ENCODE data around the gene ANKDD1A.

ANKDD1A gene

DNA sequence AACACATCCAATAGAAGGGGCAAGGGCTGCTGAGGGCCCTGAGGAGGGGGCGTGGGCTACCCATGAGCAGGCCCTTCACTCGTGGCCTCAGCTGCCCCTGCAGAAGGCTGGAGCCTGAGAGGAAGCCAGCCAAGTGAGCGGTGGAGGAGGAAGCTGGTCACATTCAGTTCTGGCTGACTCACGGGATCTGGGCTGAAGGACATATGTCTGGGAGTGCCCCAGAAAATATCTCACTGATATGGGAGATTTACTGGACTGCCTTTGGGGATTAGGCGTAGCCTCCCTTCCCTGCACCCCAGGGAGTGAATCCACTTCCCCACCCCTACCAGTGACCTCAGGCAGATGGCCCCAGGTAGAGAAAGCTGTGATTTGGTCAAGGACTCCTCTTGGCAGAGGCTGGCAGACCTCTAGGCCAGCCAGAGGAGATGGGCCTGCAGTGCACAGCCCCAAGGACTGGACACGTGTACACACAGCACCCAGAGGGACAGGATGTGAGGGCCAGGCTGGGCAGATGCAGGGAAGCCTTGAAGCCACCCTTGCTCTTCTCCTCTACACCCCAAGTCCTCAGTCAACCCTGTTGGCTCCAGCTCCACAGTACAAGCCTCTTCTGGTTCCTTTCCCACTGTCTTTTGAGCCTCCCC is 14.2 kb upstream of the ANKDD1A start:
- no peak for FAIRE-seq
- TF ChIP-seq POLR2A (IDR thresholded peaks at IDR 0.05; ENCODE audit: low read depth, low read length) (no peak), POLR2AphosphoS5 (IDR thresholded peaks at IDR 0.05; ENCODE audit: low read depth, low read length) (no peak), TAF1 (IDR thresholded peaks at IDR 0.05; ENCODE audit: borderline replicate concordance, low read depth, low read length) (no peak)
- DNase-seq (ENCODE audit: insufficient read length) = no peak

DNA sequence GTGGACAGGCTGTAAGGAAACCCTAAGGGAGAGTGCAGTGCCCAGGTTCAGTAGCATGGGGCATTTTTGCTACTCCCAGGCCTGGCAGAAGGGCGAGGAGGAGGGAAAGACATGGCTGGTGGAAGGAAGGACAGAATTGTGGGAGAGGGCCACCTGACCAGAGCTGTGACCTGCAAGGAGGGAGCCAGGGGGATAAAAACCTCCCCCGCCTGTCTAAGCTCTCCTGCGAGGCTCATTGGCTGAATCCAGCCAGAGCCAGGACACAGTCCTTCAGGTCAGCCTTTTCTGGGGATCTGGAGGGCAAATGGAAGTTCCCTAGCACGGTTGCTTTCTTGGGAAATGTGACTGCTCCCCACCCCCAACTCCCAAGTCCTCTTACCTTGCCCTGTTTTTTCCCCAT is 13.3 kb upstream of the ANKDD1A start:
- DNase-seq (ENCODE audit: insufficient read length) (no peak), FAIRE-seq (no peak)
- TF ChIP-seq POLR2A (IDR thresholded peaks at IDR 0.05; ENCODE audit: low read depth, low read length) (no peak), POLR2AphosphoS5 (IDR thresholded peaks at IDR 0.05; ENCODE audit: low read depth, low read length) (no peak), TAF1 (IDR thresholded peaks at IDR 0.05; ENCODE audit: borderline replicate concordance, low read depth, low read length) (no peak)

DNA sequence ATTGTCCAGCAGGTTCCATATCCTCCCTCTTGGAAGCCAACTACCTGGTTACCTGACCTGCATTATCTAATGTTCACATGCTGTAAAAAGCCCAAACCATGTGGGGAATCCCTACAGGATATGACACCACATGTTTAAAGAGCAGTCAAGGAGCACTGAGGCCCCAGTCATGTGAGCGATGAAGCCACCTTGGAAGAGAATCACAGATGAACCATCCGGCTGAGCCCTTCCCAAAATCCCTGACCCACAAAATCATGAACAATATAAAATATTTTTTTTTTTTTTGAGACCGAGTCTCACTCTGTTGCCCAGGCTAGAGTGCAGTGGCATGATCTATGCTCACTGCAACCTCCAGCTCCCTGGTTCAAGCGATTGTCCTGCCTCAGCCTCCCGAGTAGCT is 10.6 kb upstream of the ANKDD1A start:
- DNase-seq (ENCODE audit: insufficient read length) (no peak), FAIRE-seq (no peak)
- TF ChIP-seq POLR2AphosphoS5 (IDR thresholded peaks at IDR 0.05; ENCODE audit: low read depth, low read length) (no peak), POLR2A (IDR thresholded peaks at IDR 0.05; ENCODE audit: low read depth, low read length) (no peak), TAF1 (IDR thresholded peaks at IDR 0.05; ENCODE audit: borderline replicate concordance, low read depth, low read length) (no peak)

DNA sequence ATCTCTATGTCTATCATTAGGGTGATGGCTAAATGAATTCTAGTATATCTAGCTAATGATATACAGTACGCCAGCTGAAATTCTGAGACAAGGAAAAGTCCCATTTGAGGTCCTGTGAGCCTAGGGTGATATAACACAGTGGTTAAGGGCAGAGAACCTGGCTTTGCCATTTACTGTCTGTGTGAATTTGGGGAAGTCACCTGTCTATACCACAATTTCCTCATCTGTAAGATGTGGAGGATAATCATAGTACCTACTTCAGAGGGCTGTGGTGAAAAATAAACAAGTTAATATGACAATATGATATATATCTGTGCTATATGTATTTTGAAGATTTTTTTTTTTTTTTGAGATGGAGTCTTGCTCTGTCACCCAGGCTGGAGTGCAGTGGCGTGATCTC is 9.8 kb upstream of the ANKDD1A start:
- DNase-seq (ENCODE audit: insufficient read length) (no peak), FAIRE-seq (no peak)
- TF ChIP-seq TAF1 (IDR thresholded peaks at IDR 0.05; ENCODE audit: borderline replicate concordance, low read depth, low read length) (no peak), POLR2AphosphoS5 (IDR thresholded peaks at IDR 0.05; ENCODE audit: low read depth, low read length) (no peak), POLR2A (IDR thresholded peaks at IDR 0.05; ENCODE audit: low read depth, low read length) (no peak)

DNA sequence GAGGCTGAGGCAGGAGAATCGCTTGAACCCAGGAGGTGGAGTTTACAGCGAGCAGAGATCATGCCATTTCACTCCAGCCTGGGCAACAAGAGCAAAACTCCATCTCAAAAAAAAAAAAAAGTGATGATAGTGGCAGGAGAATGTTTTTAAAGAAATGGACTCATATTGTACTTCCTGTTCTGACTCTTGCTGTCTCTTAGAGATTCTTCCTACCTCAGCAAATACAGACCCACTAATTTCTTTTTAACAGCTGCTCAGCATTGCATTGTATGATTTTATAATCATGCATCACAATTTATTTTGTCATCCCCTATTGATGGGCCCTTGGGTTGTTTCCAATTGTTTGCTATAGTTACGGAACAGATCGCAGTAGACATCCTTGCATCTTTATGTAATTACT is 8.8 kb upstream of the ANKDD1A start:
- no peak for TF ChIP-seq POLR2AphosphoS5 (IDR thresholded peaks at IDR 0.05; ENCODE audit: low read depth, low read length)
- TF ChIP-seq POLR2A (IDR thresholded peaks at IDR 0.05; ENCODE audit: low read depth, low read length) = no peak
- TF ChIP-seq TAF1 (IDR thresholded peaks at IDR 0.05; ENCODE audit: borderline replicate concordance, low read depth, low read length) = no peak
- DNase-seq (ENCODE audit: insufficient read length) = no peak
- FAIRE-seq = no peak

DNA sequence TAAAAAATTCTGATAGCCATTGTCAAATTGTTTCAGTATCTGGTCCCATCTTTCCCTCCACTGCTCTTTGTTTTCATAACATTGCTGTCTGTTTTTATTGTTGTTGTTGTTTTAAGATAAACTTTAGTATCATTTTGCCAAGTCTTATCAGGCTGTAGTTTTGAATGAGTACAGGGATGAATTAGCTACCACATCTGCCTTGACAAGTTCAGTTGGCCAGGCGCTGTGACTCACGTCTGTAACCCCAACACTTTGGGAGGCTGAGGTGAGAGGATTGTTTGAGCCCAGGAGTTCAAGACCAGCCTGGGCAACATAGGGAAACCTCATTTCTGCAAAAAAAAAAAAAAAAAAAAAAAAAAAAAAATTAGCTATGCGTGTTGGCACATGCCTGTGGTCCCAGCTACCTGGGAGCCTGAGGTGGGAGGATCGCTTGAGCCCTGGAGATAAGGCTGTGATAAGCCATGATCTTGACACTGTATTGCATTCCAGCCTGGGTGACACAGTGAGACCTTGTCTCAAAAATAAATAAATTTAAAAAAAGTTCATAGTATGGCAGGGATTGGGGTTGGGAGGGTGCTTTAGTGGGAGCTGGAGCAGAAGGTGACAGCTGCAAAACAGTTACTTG is 8.3 kb upstream of the ANKDD1A start:
- DNase-seq (ENCODE audit: insufficient read length) (no peak), FAIRE-seq (peak; percentile 30)
- TF ChIP-seq POLR2AphosphoS5 (IDR thresholded peaks at IDR 0.05; ENCODE audit: low read depth, low read length) (no peak), POLR2A (IDR thresholded peaks at IDR 0.05; ENCODE audit: low read depth, low read length) (no peak), TAF1 (IDR thresholded peaks at IDR 0.05; ENCODE audit: borderline replicate concordance, low read depth, low read length) (no peak)

DNA sequence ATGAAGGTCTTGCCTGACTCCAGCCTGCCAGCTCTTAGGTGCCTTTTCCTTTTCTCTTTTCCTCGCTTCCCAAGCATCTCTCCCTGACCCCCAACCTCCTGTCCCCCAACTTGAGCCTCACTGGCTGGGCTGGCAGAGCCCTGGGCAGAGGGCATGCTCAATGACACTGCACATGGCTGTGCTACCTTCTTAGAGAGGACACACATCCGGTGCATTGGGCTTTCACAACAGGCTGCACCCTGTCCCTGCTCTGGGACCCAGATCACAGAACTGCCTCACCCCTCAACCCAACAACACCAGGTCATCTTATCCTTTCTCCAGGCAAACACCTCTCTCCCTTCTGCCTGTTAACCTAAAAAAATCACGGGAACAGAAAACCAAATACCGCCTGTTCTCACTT is 7.5 kb upstream of the ANKDD1A start:
- no peak for FAIRE-seq
- no peak for TF ChIP-seq POLR2A (IDR thresholded peaks at IDR 0.05; ENCODE audit: low read depth, low read length)
- no peak for DNase-seq (ENCODE audit: insufficient read length)

DNA sequence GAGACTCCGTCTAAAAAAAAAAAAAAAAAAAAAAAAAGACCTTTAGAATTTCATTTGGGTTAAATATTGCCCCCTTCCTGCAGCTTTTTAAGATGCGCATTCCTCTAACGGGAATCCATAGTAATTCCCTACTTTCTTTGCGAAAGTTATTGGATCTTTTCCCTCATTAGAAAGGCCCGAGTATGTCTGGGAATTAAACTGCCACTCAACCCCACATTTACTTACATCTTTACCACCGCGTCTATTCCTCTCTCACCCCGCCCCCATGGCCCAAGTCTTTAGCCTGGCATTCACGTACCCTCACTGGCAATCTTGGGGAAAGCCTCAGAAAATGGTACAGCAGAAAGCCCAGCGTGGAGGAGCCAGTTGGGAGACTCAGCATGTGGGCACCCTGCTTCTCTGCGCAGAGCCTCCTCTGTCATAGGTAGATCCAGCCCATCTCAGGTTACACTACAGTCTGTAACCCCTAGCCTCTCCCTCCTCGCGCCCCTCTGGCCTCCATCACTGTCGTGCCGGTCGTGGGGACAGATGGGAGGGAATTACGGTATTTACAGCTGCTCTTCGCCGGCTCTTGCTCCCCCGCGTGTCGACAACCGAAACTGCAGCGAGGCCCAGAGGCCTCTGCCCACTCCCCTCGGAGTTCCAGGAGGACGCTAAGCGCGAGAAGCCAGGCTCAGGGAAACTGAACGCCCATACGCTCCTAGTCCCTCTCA is 6.4 kb upstream of the ANKDD1A start:
- DNase-seq (ENCODE audit: insufficient read length) (peak; percentile 88), FAIRE-seq (peak; percentile 90)
- TF ChIP-seq POLR2AphosphoS5 (IDR thresholded peaks at IDR 0.05; ENCODE audit: low read depth, low read length) (no peak), POLR2A (IDR thresholded peaks at IDR 0.05; ENCODE audit: low read depth, low read length) (no peak), TAF1 (IDR thresholded peaks at IDR 0.05; ENCODE audit: borderline replicate concordance, low read depth, low read length) (no peak)

DNA sequence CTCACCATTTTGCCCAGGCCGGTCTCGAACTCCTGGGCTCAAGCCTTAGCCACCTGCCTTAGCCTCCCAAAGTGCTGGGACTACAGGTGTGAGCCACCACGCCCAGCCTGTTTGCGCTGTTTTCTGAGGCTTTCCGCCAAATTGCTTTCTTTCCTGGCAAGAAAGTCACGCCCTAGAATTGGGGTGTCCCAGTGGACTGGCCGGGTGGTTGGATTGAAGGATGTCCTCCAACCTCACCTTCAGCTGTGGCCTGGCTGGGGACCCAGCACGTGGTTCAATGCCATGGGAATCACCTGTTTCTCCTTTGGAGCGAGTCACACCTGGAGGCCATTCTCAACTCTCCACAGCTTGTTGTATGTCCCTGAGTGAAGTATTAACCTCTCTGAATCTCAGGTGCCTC is 5.8 kb upstream of the ANKDD1A start:
- TF ChIP-seq TAF1 (IDR thresholded peaks at IDR 0.05; ENCODE audit: borderline replicate concordance, low read depth, low read length) (no peak), POLR2A (IDR thresholded peaks at IDR 0.05; ENCODE audit: low read depth, low read length) (no peak), POLR2AphosphoS5 (IDR thresholded peaks at IDR 0.05; ENCODE audit: low read depth, low read length) (no peak)
- DNase-seq (ENCODE audit: insufficient read length) = no peak
- FAIRE-seq = no peak

DNA sequence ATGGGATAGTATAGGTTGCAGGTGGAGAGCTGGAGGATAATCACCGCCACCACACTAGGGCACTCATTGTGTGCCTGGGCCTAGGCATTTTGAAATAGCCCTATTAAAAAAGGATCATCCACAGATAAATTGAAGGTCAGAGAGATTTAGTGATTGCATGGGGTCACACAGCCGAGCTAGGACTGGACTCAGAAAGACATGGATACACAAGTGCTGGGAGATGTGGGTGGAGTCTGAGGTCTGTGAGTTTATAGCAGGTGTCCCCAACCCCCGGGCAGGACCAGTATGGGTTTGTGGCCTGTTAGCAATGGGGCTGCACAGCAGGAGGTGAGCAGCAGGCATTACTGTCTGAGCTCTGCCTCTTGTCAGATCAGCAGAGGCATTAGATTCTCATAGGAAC is 5.3 kb upstream of the ANKDD1A start:
- DNase-seq (ENCODE audit: insufficient read length) (no peak), FAIRE-seq (no peak)
- TF ChIP-seq POLR2AphosphoS5 (IDR thresholded peaks at IDR 0.05; ENCODE audit: low read depth, low read length) (no peak), POLR2A (IDR thresholded peaks at IDR 0.05; ENCODE audit: low read depth, low read length) (no peak), TAF1 (IDR thresholded peaks at IDR 0.05; ENCODE audit: borderline replicate concordance, low read depth, low read length) (no peak)

DNA sequence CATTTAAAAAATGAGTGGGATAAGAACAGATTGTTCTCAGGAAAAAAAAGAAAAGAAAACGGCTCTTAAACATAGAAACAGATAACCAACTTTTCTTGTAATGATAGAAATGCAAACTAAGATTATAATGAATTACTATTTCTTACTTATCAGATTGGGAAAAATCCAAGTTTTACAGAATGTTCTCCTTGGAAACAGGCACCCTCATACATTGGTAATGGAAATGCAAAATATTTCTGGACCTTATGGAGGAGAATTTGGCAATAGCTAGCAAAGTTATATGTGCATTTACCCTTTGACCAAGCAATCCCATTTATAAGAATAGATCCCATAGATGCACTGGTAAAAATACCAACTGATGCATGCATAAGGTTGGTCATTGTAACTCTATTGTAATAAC is 3.7 kb upstream of the ANKDD1A start:
- FAIRE-seq = no peak
- no peak for DNase-seq (ENCODE audit: insufficient read length)
- no peak for TF ChIP-seq POLR2A (IDR thresholded peaks at IDR 0.05; ENCODE audit: low read depth, low read length)
- no peak for TF ChIP-seq TAF1 (IDR thresholded peaks at IDR 0.05; ENCODE audit: borderline replicate concordance, low read depth, low read length)
- no peak for TF ChIP-seq POLR2AphosphoS5 (IDR thresholded peaks at IDR 0.05; ENCODE audit: low read depth, low read length)

DNA sequence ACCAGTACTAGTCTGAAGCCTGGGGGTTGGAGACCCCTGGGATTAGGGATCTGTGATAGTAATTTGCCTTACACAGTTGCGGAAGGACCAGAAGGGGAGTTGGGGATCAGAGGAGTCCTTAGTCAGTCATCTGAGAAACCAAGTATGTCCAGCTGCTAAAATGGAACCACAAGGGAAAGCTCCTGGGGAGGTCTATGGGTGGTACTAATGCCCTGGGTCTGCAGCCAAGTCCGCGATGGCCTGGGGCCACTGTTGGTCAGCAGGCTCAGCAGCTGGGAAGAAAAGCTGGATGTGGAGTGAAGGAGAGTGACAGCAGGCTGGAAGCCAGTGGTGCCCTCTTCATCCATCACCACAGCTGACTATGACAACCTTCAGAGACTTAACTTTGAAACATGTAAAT is 2.2 kb upstream of the ANKDD1A start:
- DNase-seq (ENCODE audit: insufficient read length) = no peak
- no peak for TF ChIP-seq POLR2AphosphoS5 (IDR thresholded peaks at IDR 0.05; ENCODE audit: low read depth, low read length)
- no peak for TF ChIP-seq POLR2A (IDR thresholded peaks at IDR 0.05; ENCODE audit: low read depth, low read length)
- no peak for TF ChIP-seq TAF1 (IDR thresholded peaks at IDR 0.05; ENCODE audit: borderline replicate concordance, low read depth, low read length)
- no peak for FAIRE-seq
